Prostate gland (tissue), 2 donors: Measurements from ENCODE around the gene CCDC85A. TPM values are rescaled to one million over a fixed set of nuclear protein-coding genes. Genes with fewer than 3 reads are reported as not detected.

Experiments used
- DNase-seq: peaks from one replicate; pipeline ENCODE4 v3.0.0-alpha.2; 2019; ENCODE audit warnings: low spot score
- H3K27ac ChIP-seq, 2 donors: fragments of 200-600 bp; sonication (generic); 2 replicates each; pipeline ENCODE4 v1.5.1; 2017 to 2019
- H3K27me3 ChIP-seq: fragments of 200-600 bp; sonication (generic); replicated peaks from 2 replicates; pipeline ENCODE4 v1.5.1; 2019; ENCODE audit not compliant: insufficient read depth
- H3K36me3 ChIP-seq, 2 donors: fragments of 200-600 bp; sonication (generic); 1 replicate in 1 of 2; 2 replicates in 1 of 2; pipeline versions ENCODE4 v1.5.1 to v1.8.1; 2017 to 2019
- H3K4me1 ChIP-seq: fragments of 200-600 bp; sonication (generic); replicated peaks from 2 replicates; pipeline ENCODE4 v1.5.1; 2019
- H3K4me3 ChIP-seq, 2 donors: fragments of 200-600 bp; sonication (generic); 2 replicates each; pipeline ENCODE4 v1.5.1; 2017 to 2019
- H3K9me3 ChIP-seq: fragments of 200-600 bp; sonication (generic); 2 replicates; pipeline ENCODE4 v1.5.1; 2017
- CTCF ChIP-seq, 4 experiments: fragments of 200-600 bp in 2 of 4; fragments of 450-650 bp in 2 of 4; sonication (generic) in 2 of 4; IDR thresholded peaks; 1 replicate in 3 of 4; 2 replicates in 1 of 4; pipeline ENCODE4 v1.5.1; 2016 to 2019; ENCODE audit warnings: antibody characterized with exemption in 4 of 4, mild to moderate bottlenecking in 2 of 4, moderate library complexity in 2 of 4
- POLR2A ChIP-seq: fragments of 450-650 bp; IDR thresholded peaks from one replicate; pipeline ENCODE4 v1.6.1; 2016; ENCODE audit warnings: antibody characterized with exemption, mild to moderate bottlenecking
- POLR2AphosphoS5 ChIP-seq: sonication (generic); formaldehyde crosslinking; IDR thresholded peaks from one replicate; pipeline ENCODE4 v1.6.1; 2017; ENCODE audit warnings: antibody characterized with exemption
- WGBS: methylation state at CpG from one replicate; pipeline ENCODE4 v1.1.5; 2018; 5-methylcytosine and 5-hydroxymethylcytosine counted together
- intact Hi-C: fragments of 100-400 bp; cut with DNase I; formaldehyde crosslinking; loops from one replicate; pipeline ENCODE4 v1.14.2; 2022
- total RNA-seq, 2 donors: library from RNA; depleted of rRNA; stranded (reverse); fragments of >200 nt; gene quantifications; one replicate each; pipeline ENCODE4 v1.1.0, GENCODE V29; 2016

Gene CCDC85A
- total RNA-seq, 2 donors from 2014 or later, result 1.5 to 4.5 TPM

- no peak for DNase-seq
- H3K27me3 ChIP-seq, result no peaks in the 10 kb centered on the region
- H3K9me3 ChIP-seq, result no peaks in the 10 kb centered on the region
- intact Hi-C loops, result no loop called here
- no peak for TF ChIP-seq POLR2A
- WGBS, result 76% methylated on average over 5 of the region's 5 CpGs
- H3K4me3 ChIP-seq, result no peak overlapping the region
- no peaks in the 10 kb centered on the region for H3K36me3 ChIP-seq
- H3K27ac ChIP-seq, result no peak overlapping the region
- H3K4me1 ChIP-seq, result no peaks in the 10 kb centered on the region
Observed at GRCh38 chr2:56266761-56267414, 83.1 kb downstream of the CCDC85A start.

GRCh38 chr2:56267415-56267788 lies 83.6 kb downstream of the CCDC85A start:
- TF ChIP-seq POLR2AphosphoS5 (no peak), POLR2A (no peak), CTCF (IDR thresholded peaks at IDR 0.05) (no peak)
- H3K27me3 ChIP-seq, result no peaks in the 10 kb centered on the region
- DNase-seq, result no peak
- no peaks in the 10 kb centered on the region for H3K4me1 ChIP-seq
- WGBS, result 66% methylated on average over 3 of the region's 3 CpGs
- H3K36me3 ChIP-seq, result no peaks in the 10 kb centered on the region
- no peak overlapping the region for H3K4me3 ChIP-seq
- no peaks in the 10 kb centered on the region for H3K9me3 ChIP-seq
- intact Hi-C loops, result no loop called here
- H3K27ac ChIP-seq, result no peak overlapping the region

- Histone ChIP-seq H3K27me3 (no peaks in the 10 kb centered on the region), H3K36me3 (no peaks in the 10 kb centered on the region), H3K4me3 (no peak overlapping the region), H3K9me3 (no peaks in the 10 kb centered on the region), H3K4me1 (no peaks in the 10 kb centered on the region), H3K27ac (no peak overlapping the region)
- intact Hi-C loops, result no loop called here
- WGBS, result 85% methylated on average over 2 of the region's 2 CpGs
- TF ChIP-seq POLR2AphosphoS5 (no peak), POLR2A (no peak), CTCF (IDR thresholded peaks at IDR 0.05) (no peak)
- DNase-seq, result no peak
Observed at GRCh38 chr2:56268856-56269255, 85.1 kb downstream of the CCDC85A start.

GRCh38 chr2:56271275-56271674 lies 87.5 kb downstream of the CCDC85A start:
- intact Hi-C loops, result no loop called here
- DNase-seq, result no peak
- Histone ChIP-seq H3K27ac (no peak overlapping the region), H3K36me3 (no peaks in the 10 kb centered on the region), H3K4me1 (no peaks in the 10 kb centered on the region), H3K27me3 (no peaks in the 10 kb centered on the region), H3K4me3 (no peak overlapping the region), H3K9me3 (no peaks in the 10 kb centered on the region)
- 78% methylated on average over 2 of the region's 2 CpGs for WGBS
- no peak for TF ChIP-seq POLR2A
- no peak for TF ChIP-seq POLR2AphosphoS5
- no peak for TF ChIP-seq CTCF (IDR thresholded peaks at IDR 0.05)

GRCh38 chr2:56285224-56285623 lies 101.4 kb downstream of the CCDC85A start:
- TF ChIP-seq CTCF (IDR thresholded peaks at IDR 0.05) (no peak), POLR2AphosphoS5 (no peak), POLR2A (no peak)
- Histone ChIP-seq H3K4me3 (no peak overlapping the region), H3K27ac (no peak overlapping the region)

More at GRCh38 chr2:56285224-56285623, 101.4 kb downstream of the CCDC85A start:
- no peak for DNase-seq
- Histone ChIP-seq H3K9me3 (no peaks in the 10 kb centered on the region), H3K27me3 (no peaks in the 10 kb centered on the region), H3K36me3 (no peaks in the 10 kb centered on the region), H3K4me1 (no peaks in the 10 kb centered on the region)
- WGBS, result 98% methylated on average over 5 of the region's 5 CpGs
- intact Hi-C loops, result no loop called here
